Mesodermal cell (in vitro differentiated cells): ENCODE measurements around the gene SFTPA2.
"Not testable (repeated sequence)": the region's sequence is repeated elsewhere in the genome, so short reads cannot be mapped to it uniquely, and the experiment has no call there.

Experiments used
- H3K27ac ChIP-seq: 2 replicates; pipeline ENCODE4 v1.7.0; 2013; ENCODE audit warnings: mild to moderate bottlenecking, low read depth, low read length, moderate library complexity; ENCODE audit not compliant: severe bottlenecking
- H3K36me3 ChIP-seq: 2 replicates; pipeline ENCODE4 v1.7.1; 2013; ENCODE audit warnings: mild to moderate bottlenecking, low read length, moderate library complexity; ENCODE audit not compliant: control insufficient read depth, insufficient read depth
- H3K4me1 ChIP-seq: one replicate; pipeline ENCODE4 v1.7.1; 2013; ENCODE audit warnings: mild to moderate bottlenecking, low read length; ENCODE audit not compliant: insufficient read depth, control insufficient read depth, poor library complexity, severe bottlenecking
- H3K4me3 ChIP-seq: 2 replicates; pipeline ENCODE4 v1.7.0; 2013; ENCODE audit warnings: low read length, control low read depth, mild to moderate bottlenecking; ENCODE audit not compliant: insufficient read depth, poor library complexity, severe bottlenecking; ENCODE audit errors: extremely low read depth
- H3K9me3 ChIP-seq: 2 replicates; pipeline ENCODE4 v1.7.1; 2013; ENCODE audit warnings: mild to moderate bottlenecking, low read length, moderate library complexity; ENCODE audit not compliant: control insufficient read depth
- WGBS, 2 experiments: methylation state at CpG; one replicate each; pipeline ENCODE4 v1.1.5; 2013; ENCODE audit warnings: missing lambda C conversion rate in 2 of 2; ENCODE audit not compliant: insufficient coverage in 2 of 2; 5-methylcytosine and 5-hydroxymethylcytosine counted together

SFTPA2 gene

GRCh38 chr10:79586933-79587332 is 26.7 kb upstream of the SFTPA2 start:
- WGBS, 2 experiments = 56 to 81% methylated on average over 2 of the region's 2 CpGs

GRCh38 chr10:79585870-79586527 is 25.8 kb upstream of the SFTPA2 start:
- Histone ChIP-seq H3K9me3 (no peaks in the 10 kb centered on the region), H3K4me3 (no peak overlapping the region), H3K4me1 (no peaks in the 10 kb centered on the region), H3K36me3 (no peaks in the 10 kb centered on the region), H3K27ac (no peak overlapping the region)
- 90 to 95% methylated on average over 7 to 11 of the region's 11 CpGs for WGBS, 2 experiments

More at GRCh38 chr10:79586933-79587332, 26.7 kb upstream of the SFTPA2 start:
- no peaks in the 10 kb centered on the region for H3K9me3 ChIP-seq
- no peak overlapping the region for H3K4me3 ChIP-seq
- H3K27ac ChIP-seq = no peak overlapping the region
- H3K36me3 ChIP-seq = no peaks in the 10 kb centered on the region
- no peaks in the 10 kb centered on the region for H3K4me1 ChIP-seq

DNA sequence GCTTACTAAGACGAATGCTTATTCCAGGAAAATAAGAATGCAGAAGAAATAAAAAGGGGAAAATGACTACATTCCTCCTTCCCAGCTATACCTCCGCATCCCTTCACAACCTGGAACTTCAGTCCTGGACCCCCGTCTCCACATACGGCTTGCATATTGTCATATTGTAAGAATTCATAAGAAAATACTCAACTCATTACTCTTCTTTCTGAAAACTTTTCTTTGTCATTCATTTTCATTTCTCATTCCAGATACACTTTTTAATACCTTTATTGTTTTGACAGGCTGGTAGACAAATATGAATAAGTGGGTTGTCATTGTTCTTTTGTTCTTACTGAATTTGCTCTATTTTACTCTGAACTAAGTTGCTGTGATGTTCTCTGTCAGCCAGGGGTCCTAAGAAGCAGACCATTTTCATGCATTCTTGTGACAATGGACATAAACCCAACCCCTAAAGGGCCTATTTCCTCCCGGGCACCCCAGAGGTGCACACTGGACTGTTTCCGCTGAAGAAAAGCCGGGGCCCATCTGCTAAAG is 23.3 kb upstream of the SFTPA2 start:
- Histone ChIP-seq H3K27ac (no peak overlapping the region), H3K4me1 (no peaks in the 10 kb centered on the region), H3K4me3 (no peak overlapping the region), H3K9me3 (no peaks in the 10 kb centered on the region), H3K36me3 (no peaks in the 10 kb centered on the region)
- 90 to 93% methylated on average over 3 to 4 of the region's 7 CpGs for WGBS, 2 experiments

DNA sequence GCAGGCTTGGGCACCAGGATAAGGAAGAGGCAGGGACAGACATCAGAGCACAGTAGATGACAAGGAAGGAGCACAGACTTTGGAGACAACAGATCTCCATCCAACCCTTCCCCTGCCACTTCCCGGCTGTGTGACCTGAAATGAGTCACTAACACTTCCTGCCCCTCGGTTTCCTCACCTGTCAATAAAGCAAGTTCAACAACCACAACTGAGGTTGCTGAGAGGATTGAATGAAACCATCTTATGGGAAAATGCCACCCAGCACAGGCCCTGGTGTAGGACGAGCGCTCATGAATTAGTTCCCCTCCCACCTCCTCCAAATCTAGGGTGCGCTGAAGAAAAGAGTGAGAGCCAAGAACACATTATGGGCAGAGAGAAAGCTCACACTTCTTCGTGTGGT is 22.7 kb upstream of the SFTPA2 start:
- H3K4me3 ChIP-seq, H3K4me1 ChIP-seq, H3K27ac ChIP-seq, H3K9me3 ChIP-seq, H3K36me3 ChIP-seq: not testable (repeated sequence)
- WGBS, 2 experiments = 100% methylated on average over 1 of the region's 6 CpGs; no CpG with 5 or more reads in 1 of the 2 experiments

GRCh38 chr10:79582096-79582495 is 21.9 kb upstream of the SFTPA2 start:
- Histone ChIP-seq H3K4me3 (no peak overlapping the region), H3K9me3 (no peaks in the 10 kb centered on the region), H3K4me1 (no peaks in the 10 kb centered on the region), H3K27ac (no peak overlapping the region), H3K36me3 (no peaks in the 10 kb centered on the region)
- WGBS, 2 experiments = 90 to 98% methylated on average over 5 of the region's 6 CpGs

- Histone ChIP-seq H3K27ac (no peak overlapping the region), H3K9me3 (no peaks in the 10 kb centered on the region), H3K4me1 (no peaks in the 10 kb centered on the region), H3K4me3 (no peak overlapping the region), H3K36me3 (no peaks in the 10 kb centered on the region)
Measured at GRCh38 chr10:79581044-79581443, 20.8 kb upstream of the SFTPA2 start.

- Histone ChIP-seq H3K9me3 (no peaks in the 10 kb centered on the region), H3K4me1 (no peaks in the 10 kb centered on the region), H3K4me3 (no peak overlapping the region), H3K27ac (no peak overlapping the region), H3K36me3 (no peaks in the 10 kb centered on the region)
- WGBS, 2 experiments = no CpG with 5 or more reads among the region's 2 CpGs
Measured at GRCh38 chr10:79579361-79579760, 19.2 kb upstream of the SFTPA2 start.

- not testable (repeated sequence) for H3K27ac ChIP-seq, H3K4me3 ChIP-seq
- 82 to 88% methylated on average over 5 to 6 of the region's 6 CpGs for WGBS, 2 experiments
Measured at GRCh38 chr10:79570624-79571023, 10.4 kb upstream of the SFTPA2 start.

DNA sequence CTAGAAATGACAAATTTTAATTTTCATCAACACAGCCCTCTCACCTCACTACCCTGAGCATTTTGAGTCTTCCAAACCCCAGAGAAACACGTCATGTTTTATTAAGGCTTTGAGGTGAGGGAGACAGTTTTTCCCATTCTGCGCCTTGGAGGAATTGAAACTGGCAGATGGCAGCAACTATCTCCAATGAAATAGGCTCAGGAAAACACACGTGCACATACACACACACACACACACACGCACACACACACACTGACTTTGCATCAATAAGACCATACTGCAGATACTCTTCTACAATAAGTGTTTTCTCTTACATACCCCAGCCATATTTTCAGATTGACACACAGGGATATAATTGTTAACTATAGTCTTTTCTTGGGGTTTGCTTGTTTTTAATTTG is 3.2 kb upstream of the SFTPA2 start:
- no peaks in the 10 kb centered on the region for H3K4me1 ChIP-seq
- 72% methylated on average over 2 of the region's 4 CpGs; no CpG with 5 or more reads in 1 of the 2 experiments for WGBS, 2 experiments
- H3K9me3 ChIP-seq = no peaks in the 10 kb centered on the region

More at GRCh38 chr10:79570624-79571023, 10.4 kb upstream of the SFTPA2 start:
- not testable (repeated sequence) for H3K4me1 ChIP-seq, H3K9me3 ChIP-seq, H3K36me3 ChIP-seq

GRCh38 chr10:79562135-79562756 is 2.0 kb upstream of the SFTPA2 start:
- no peak overlapping the region for H3K27ac ChIP-seq
- WGBS, 2 experiments = 8 to 34% methylated on average over 8 to 17 of the region's 17 CpGs
- H3K4me1 ChIP-seq = no peaks in the 10 kb centered on the region
- H3K36me3 ChIP-seq = no peaks in the 10 kb centered on the region
- no peak overlapping the region for H3K4me3 ChIP-seq
- H3K9me3 ChIP-seq = no peaks in the 10 kb centered on the region

More for the DNA sequence above, 3.2 kb upstream of the SFTPA2 start:
- no peaks in the 10 kb centered on the region for H3K36me3 ChIP-seq
- no peak overlapping the region for H3K27ac ChIP-seq
- no peak overlapping the region for H3K4me3 ChIP-seq

- 70 to 88% methylated on average over 2 to 3 of the region's 3 CpGs for WGBS, 2 experiments
- Histone ChIP-seq H3K9me3 (no peaks in the 10 kb centered on the region), H3K4me1 (no peaks in the 10 kb centered on the region), H3K36me3 (no peaks in the 10 kb centered on the region), H3K4me3 (no peak overlapping the region), H3K27ac (no peak overlapping the region)
Measured at GRCh38 chr10:79561257-79561656, 1.1 kb upstream of the SFTPA2 start.
